Cardiac atrium fibroblast (primary cell): ENCODE data around the gene STRA6. TPM values are rescaled to one million over a fixed set of nuclear protein-coding genes. Genes with fewer than 3 reads are reported as not detected.

Experiments
- total RNA-seq: library from RNA; depleted of rRNA; stranded (reverse); fragments of >200 nt; gene quantifications from 2 replicates; pipeline ENCODE4 v1.2.3, GENCODE V29; 2015

STRA6 gene, protein sequence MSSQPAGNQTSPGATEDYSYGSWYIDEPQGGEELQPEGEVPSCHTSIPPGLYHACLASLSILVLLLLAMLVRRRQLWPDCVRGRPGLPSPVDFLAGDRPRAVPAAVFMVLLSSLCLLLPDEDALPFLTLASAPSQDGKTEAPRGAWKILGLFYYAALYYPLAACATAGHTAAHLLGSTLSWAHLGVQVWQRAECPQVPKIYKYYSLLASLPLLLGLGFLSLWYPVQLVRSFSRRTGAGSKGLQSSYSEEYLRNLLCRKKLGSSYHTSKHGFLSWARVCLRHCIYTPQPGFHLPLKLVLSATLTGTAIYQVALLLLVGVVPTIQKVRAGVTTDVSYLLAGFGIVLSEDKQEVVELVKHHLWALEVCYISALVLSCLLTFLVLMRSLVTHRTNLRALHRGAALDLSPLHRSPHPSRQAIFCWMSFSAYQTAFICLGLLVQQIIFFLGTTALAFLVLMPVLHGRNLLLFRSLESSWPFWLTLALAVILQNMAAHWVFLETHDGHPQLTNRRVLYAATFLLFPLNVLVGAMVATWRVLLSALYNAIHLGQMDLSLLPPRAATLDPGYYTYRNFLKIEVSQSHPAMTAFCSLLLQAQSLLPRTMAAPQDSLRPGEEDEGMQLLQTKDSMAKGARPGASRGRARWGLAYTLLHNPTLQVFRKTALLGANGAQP
- total RNA-seq: 0.16 TPM in 1 of 2 replicates, not detected in the other

GRCh38 chr15:74202452-74203401 is at the start of gene STRA6:
STRA6 (minus strand) TSS chr15:74202787; CDS start chr15:74202267, 520 bp downstream.

GRCh38 chr15:74235962-74236361 is 33.4 kb upstream of the STRA6 start, which contains the start of gene CCDC33:
CCDC33 (plus strand) TSS chr15:74236326; CDS start chr15:74236720, 394 bp downstream.

GRCh38 chr15:74173380-74174218 is 29.0 kb downstream of the STRA6 start, which contains the start of gene ISLR:
ISLR (plus strand) TSS chr15:74173710; CDS start chr15:74174859, 1,149 bp downstream.

GRCh38 chr15:74130155-74130848 is 72.3 kb downstream of the STRA6 start, which contains the start of gene ISLR2:
ISLR2 (plus strand) TSS chr15:74130586; CDS start chr15:74132755, 2,169 bp downstream.

Other genes starting within 250 kb of the STRA6 start
- gene STOML1, start 210.5 kb downstream of the STRA6 start, total RNA-seq: 13.8 and 20.8 TPM in 2 replicates
- 41.0 and 58.3 TPM in 2 replicates for gene PML, start 208.1 kb downstream of the STRA6 start, total RNA-seq
- not detected in 2 replicates for gene GOLGA6A, start 120.2 kb downstream of the STRA6 start, total RNA-seq
- gene ISLR2, start 72.2 kb downstream of the STRA6 start, total RNA-seq: 0.16 TPM in 1 of 2 replicates, not detected in the other
- gene ISLR, start 29.1 kb downstream of the STRA6 start, total RNA-seq: 89.9 TPM in 2 replicates
- not detected in 2 replicates for gene CCDC33, start 33.5 kb upstream of the STRA6 start, total RNA-seq
- 0.36 and 1.9 TPM in 2 replicates for gene CYP11A1, start 164.9 kb upstream of the STRA6 start, total RNA-seq
- gene SEMA7A, start 231.2 kb upstream of the STRA6 start, total RNA-seq: 1.6 and 3.2 TPM in 2 replicates